ENCODE measurements around the gene YBX3.
"Not testable (repeated sequence)": the region's sequence is repeated elsewhere in the genome, so short reads cannot be mapped to it uniquely, and the experiment has no call there.

The YBX3 gene

GRCh38 chr12:10722905-10723746, at the start of gene YBX3:
YBX3 (minus strand) TSS chr12:10723323; CDS start chr12:10723111, 212 bp downstream.
- in situ Hi-C loops (cut with MboI; ENCODE audit: low sequenced_read_pairs) = no loop called here

DNA sequence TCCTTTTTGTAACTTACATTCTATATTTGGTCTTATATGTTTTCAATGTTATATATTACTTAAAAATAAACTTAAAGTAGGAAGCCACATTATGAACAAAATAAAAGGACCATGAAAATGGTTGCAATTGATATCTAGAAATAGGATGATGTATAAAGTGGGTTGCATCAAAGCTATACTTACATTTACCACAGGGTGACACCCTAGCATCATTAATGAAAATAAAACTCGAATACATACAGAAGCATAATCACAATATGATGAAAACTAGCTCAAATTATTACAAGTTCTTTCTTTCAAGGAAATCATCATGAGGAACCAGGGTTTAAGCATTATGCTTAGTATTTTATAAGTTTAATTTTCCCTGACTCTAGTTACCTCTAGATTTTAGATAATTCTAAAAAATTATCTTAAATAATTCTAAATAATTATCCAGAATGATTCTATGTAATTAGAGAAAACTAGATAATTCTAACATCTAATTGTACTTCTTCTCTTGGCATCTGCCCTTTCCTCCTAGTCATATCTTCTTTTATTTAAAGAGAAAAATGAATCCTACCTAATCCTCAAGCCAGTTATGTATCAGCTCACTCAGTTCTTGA, 48.1 kb upstream of the YBX3 start:
- in situ Hi-C loops (cut with MboI; ENCODE audit: low sequenced_read_pairs) = no loop called here

- in situ Hi-C loops (cut with MboI; ENCODE audit: low sequenced_read_pairs) = no loop called here
These were observed 36.5 kb upstream of the YBX3 start for GRCh38 chr12:10759657-10760056.

DNA sequence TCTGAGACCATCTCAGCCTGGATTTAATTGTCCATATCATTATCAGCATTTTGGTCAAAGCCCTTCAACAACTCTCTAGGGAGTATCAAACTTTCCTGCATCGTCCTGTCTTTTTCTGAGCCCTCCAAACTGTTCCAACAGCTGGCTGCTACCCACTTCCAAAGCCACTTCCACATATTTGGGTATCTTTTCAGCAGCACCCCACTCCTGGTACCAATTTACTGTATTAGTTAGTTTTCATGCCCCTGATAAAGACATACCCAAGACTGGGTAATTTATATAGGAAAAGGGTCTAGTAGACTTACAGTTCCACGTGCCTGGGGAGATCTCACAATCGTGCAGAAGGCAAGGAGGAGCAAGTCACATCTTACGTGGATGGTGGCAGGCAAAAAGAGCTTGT, 33.1 kb upstream of the YBX3 start:
- in situ Hi-C loops (cut with MboI; ENCODE audit: low sequenced_read_pairs) = no loop called here

GRCh38 chr12:10753059-10753458, 29.9 kb upstream of the YBX3 start:
- in situ Hi-C loops (cut with MboI; ENCODE audit: low sequenced_read_pairs) = no loop called here

DNA sequence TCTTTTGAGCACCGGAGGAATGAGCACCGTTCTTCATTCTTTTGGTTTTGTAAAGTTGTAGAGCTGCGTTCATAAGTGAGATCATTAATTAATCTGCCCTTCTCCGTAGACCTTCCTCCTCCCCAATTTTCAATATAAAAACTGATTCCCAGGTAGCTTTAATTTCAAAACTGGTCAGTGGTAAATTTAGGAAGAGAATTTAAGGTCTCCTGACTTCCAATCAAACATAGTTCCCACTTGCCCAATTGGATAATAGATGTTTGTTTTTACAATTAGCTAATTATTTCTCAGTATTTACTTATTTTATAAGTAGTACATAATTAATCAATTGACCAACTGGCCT, 27.2 kb upstream of the YBX3 start:
- in situ Hi-C loops (cut with MboI; ENCODE audit: low sequenced_read_pairs) = no loop called here

DNA sequence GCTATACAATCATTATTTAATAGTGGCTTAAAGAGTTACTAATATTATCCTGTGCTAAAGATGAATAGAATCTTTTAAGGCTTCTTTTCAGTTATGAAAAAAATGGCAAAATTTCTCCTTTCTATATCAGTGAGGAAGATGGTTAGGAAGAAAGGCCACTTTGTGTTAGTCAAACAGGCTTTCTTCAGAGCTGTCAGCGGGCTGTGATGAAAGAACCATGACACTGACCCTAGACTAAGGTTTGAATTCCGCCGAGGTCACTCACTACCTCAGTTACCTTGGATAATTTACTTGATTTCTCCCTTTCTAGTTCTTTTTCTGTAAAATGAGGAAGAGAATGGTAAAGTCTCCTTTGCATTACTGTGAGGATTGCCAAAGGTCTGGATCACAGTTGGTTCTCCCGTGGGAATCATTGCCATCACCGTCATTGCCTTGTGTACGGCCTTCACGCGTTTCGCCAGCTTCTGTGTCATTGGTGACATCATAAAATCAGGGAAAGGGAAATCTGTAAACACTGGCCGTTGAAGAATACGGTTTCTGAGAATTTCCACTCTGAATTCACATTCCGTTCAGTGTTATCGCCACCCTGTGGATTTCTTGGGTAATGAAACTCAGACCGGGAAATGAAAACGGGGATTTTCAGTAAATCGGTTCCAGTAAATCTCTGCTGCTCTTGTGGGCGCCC, 26.7 kb upstream of the YBX3 start:
- in situ Hi-C loops (cut with MboI; ENCODE audit: low sequenced_read_pairs) = no loop called here

- in situ Hi-C loops (cut with MboI; ENCODE audit: low sequenced_read_pairs) = no loop called here
These were observed 24.6 kb upstream of the YBX3 start for GRCh38 chr12:10747730-10748129.

GRCh38 chr12:10743420-10743819, 20.3 kb upstream of the YBX3 start:
- in situ Hi-C loops (cut with MboI; ENCODE audit: low sequenced_read_pairs) = not testable (repeated sequence)

- in situ Hi-C loops (cut with MboI; ENCODE audit: low sequenced_read_pairs) = no loop called here
These were observed 18.7 kb upstream of the YBX3 start for GRCh38 chr12:10741845-10742244.

- in situ Hi-C loops (cut with MboI; ENCODE audit: low sequenced_read_pairs) = no loop called here
These were observed 17.1 kb upstream of the YBX3 start for GRCh38 chr12:10740182-10740581.

DNA sequence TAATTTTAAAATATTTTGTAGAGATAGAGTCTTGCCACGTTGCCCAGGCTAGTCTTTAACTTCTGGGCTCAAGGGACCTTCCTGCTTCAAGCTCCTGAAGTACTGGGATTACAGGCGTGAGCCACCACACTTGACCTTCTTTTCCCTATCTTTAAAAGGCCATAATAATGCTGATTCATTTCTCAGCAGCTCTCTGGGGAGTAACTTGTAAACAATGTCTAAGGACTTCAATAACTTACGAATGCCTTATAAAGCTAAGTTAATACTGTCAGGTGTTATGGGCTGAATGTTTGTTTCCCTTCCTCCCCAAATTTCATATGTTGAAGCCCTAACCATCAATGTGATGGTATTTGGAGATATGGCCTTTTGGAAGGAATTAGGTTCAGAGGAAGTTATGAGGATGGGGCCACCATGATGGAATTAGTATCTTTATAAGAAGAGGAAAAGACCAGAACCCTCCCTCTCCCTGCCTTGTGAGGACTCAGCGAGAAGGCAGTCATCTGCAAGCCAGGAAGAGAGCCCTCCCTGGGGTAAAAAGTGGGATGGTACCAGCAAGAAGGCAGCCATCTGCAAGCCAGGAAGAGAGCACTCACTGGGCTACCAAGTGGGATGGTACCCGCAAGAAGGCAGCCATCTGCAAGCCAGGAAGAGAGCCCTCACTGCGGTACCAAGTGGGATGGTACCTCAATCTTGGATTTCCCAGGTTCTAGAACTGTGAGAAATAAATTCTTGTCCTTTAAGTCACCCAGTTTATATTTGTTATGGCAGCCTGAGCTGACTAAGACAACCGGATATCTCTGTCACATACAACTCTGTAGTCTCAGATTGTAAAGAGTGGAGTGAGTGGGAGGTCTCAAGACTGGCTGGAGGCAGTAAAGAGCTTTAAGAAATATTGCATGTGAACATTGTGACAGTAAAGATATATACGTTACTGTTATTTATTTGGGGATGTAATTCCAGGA, 16.3 kb upstream of the YBX3 start:
- in situ Hi-C loops (cut with MboI; ENCODE audit: low sequenced_read_pairs) = no loop called here

GRCh38 chr12:10737249-10737648, 14.1 kb upstream of the YBX3 start:
- in situ Hi-C loops (cut with MboI; ENCODE audit: low sequenced_read_pairs) = no loop called here

DNA sequence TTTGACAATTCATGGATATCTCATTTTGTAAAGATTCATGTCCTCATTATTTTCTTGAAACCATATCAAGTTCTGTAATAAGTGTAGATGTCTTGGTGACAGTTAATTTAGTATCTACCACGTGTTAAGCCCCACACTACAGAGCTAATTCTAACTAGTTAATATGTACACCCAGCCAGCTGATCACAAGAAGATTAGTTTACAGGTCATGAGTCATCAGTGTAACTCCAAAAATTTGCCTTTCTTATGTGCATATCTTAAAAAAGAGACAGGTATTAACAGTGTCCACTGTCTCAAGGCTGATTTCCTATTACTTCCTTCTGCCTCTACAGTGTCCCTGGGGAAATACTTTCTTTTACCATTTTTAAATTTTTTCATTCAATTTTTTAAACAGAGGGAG, 13.3 kb upstream of the YBX3 start:
- in situ Hi-C loops (cut with MboI; ENCODE audit: low sequenced_read_pairs) = no loop called here

DNA sequence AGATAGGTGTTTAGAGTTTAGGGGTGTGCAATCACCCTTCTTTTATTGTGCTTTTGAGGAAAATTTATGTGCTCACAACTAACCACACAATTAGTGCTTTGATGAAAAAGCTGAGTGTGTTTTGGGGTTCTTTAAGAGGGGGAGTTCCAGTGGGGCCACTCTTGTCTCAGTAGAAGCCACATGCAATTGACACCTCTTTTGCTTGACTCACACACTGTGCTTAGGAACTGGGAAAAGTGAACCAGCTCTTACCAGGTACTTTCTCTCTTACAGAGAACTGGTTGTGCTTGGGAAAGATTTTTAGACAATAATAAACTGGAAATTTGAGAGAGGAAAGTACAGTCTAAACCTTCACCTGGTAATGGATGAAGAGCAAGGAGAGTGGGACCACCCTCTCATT, 12.3 kb upstream of the YBX3 start:
- in situ Hi-C loops (cut with MboI; ENCODE audit: low sequenced_read_pairs) = no loop called here

- in situ Hi-C loops (cut with MboI; ENCODE audit: low sequenced_read_pairs) = no loop called here
These were observed 9.4 kb upstream of the YBX3 start for GRCh38 chr12:10732549-10732948.

- in situ Hi-C loops (cut with MboI; ENCODE audit: low sequenced_read_pairs) = no loop called here
These were observed 8.9 kb upstream of the YBX3 start for GRCh38 chr12:10732066-10732465.

DNA sequence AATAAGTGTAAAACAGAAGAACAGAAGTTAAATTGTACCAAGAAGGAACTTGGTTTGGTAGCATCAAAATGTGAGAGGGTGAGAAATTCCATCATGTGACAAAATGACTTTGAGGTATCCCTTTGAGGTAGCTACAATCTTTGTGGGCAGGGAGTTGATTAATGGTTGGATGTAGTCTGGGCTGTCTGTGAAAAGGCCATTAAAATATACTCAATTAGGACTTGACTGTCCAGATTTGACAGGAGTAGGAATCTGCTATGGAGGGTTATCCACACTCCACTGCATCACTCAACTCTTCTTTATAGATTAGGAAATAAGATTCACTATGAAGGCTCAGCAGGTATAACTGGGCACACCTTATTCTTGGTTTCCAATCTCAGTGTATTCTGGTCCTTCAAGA, 7.4 kb upstream of the YBX3 start:
- in situ Hi-C loops (cut with MboI; ENCODE audit: low sequenced_read_pairs) = no loop called here

- in situ Hi-C loops (cut with MboI; ENCODE audit: low sequenced_read_pairs) = no loop called here
These were observed 5.0 kb upstream of the YBX3 start for GRCh38 chr12:10728091-10728490.

DNA sequence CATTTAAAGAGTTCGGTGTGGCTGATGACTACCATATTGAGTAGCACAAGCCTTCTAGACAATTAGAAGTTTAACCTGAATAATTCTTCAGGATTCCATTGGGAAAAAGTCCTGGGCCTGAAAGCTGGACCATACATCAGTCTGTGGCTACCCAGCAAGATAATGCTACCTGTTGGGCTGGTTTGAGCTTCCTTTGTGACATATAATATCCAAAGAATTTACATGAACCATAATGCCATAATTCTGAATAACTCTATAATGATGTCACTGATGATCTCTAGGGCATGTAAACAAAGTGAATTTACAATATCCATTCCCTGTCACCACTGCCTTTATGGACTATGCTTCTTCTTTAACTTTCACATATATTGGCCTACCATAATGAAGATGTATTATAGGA, 3.8 kb upstream of the YBX3 start:
- in situ Hi-C loops (cut with MboI; ENCODE audit: low sequenced_read_pairs) = no loop called here

- in situ Hi-C loops (cut with MboI; ENCODE audit: low sequenced_read_pairs) = no loop called here
These were observed 1.9 kb upstream of the YBX3 start for GRCh38 chr12:10725003-10725402.
